Esophagus squamous epithelium (tissue), 4 donors: Measurements from ENCODE around the gene EIF5AL1.

Source experiments
- CTCF ChIP-seq, 6 experiments: fragments of 450-650 bp in 4 of 6; fragments of 200-600 bp in 2 of 6; sonication (generic) in 2 of 6; IDR thresholded peaks; one replicate each; pipeline ENCODE4 v1.5.1; 2016 to 2019; ENCODE audit warnings: antibody characterized with exemption in 6 of 6, mild to moderate bottlenecking in 4 of 6, moderate library complexity in 4 of 6
- POLR2A ChIP-seq, 4 donors: fragments of 450-650 bp; IDR thresholded peaks; one replicate each; pipeline ENCODE4 v1.6.1; 2017; ENCODE audit warnings: antibody characterized with exemption in 4 of 4, mild to moderate bottlenecking in 4 of 4, moderate library complexity in 3 of 4

GRCh38 chr10:79563426-79563825 is 51.1 kb downstream of the EIF5AL1 start:
- no peak for TF ChIP-seq CTCF (IDR thresholded peaks at IDR 0.05)
- TF ChIP-seq POLR2A (IDR thresholded peaks at IDR 0.05): no peak
